LNCaP clone FGC (cell line): ENCODE results near the gene GPR83.
"Not testable (repeated sequence)": the region's sequence is repeated elsewhere in the genome, so short reads cannot be mapped to it uniquely, and the experiment has no call there.

ENCODE experiments used
- DNase-seq: peaks from one replicate; pipeline ENCODE4 v3.0.0-alpha.2; 2011; ENCODE audit warnings: low read depth
- H3K4me3 ChIP-seq: 2 replicates; pipeline ENCODE4 v1.5.1; 2011; ENCODE audit warnings: mild to moderate bottlenecking, low read depth, low read length, control low read depth
- CTCF ChIP-seq: IDR thresholded peaks from 2 replicates; pipeline ENCODE4 v1.5.1; 2012; ENCODE audit warnings: mild to moderate bottlenecking; ENCODE audit not compliant: control insufficient read depth, insufficient read depth; ENCODE audit errors: extremely low read depth

GPR83 gene

GRCh38 chr11:94379613-94380012 lies 21.6 kb downstream of the GPR83 start:
- TF ChIP-seq CTCF: no peak
- H3K4me3 ChIP-seq: no peak overlapping the region
- no peak for DNase-seq

- H3K4me3 ChIP-seq: no peak overlapping the region
- no peak for TF ChIP-seq CTCF
- DNase-seq: no peak
Observed at GRCh38 chr11:94376841-94377240, 24.4 kb downstream of the GPR83 start.

- DNase-seq, H3K4me3 ChIP-seq: not testable (repeated sequence)
Observed at GRCh38 chr11:94370576-94370975, 30.6 kb downstream of the GPR83 start.

- H3K4me3 ChIP-seq, DNase-seq: not testable (repeated sequence)
Observed at GRCh38 chr11:94350850-94351563, 50.2 kb downstream of the GPR83 start.

GRCh38 chr11:94346311-94346710 lies 54.9 kb downstream of the GPR83 start:
- DNase-seq: not testable (repeated sequence)

GRCh38 chr11:94343495-94343894 lies 57.7 kb downstream of the GPR83 start:
- no peak for TF ChIP-seq CTCF

More at GRCh38 chr11:94346311-94346710, 54.9 kb downstream of the GPR83 start:
- H3K4me3 ChIP-seq: not testable (repeated sequence)

GRCh38 chr11:94342250-94342649 lies 59.0 kb downstream of the GPR83 start:
- no peak for TF ChIP-seq CTCF
- DNase-seq: no peak

More at GRCh38 chr11:94343495-94343894, 57.7 kb downstream of the GPR83 start:
- no peak for DNase-seq
- H3K4me3 ChIP-seq: no peak overlapping the region

GRCh38 chr11:94338651-94339050 lies 62.6 kb downstream of the GPR83 start:
- no peak for TF ChIP-seq CTCF
- DNase-seq: no peak
- H3K4me3 ChIP-seq: no peak overlapping the region

More at GRCh38 chr11:94342250-94342649, 59.0 kb downstream of the GPR83 start:
- H3K4me3 ChIP-seq: no peak overlapping the region
